Stimulated activated CD8-positive, alpha-beta memory T cell treated with anti-CD3 and anti-CD28 coated beads, Interleukin-15, amount 100 ng/mL, for 1 hour (primary cell): ENCODE data around the gene ZBTB7C.

Experiments used
- DNase-seq: peaks from one replicate; pipeline ENCODE4 v3.0.0-alpha.2; 2020; ENCODE audit warnings: low read depth

The ZBTB7C gene

GRCh38 chr18:48033790-48034650 is 375.2 kb downstream of the ZBTB7C start:
- no peak for DNase-seq

DNA sequence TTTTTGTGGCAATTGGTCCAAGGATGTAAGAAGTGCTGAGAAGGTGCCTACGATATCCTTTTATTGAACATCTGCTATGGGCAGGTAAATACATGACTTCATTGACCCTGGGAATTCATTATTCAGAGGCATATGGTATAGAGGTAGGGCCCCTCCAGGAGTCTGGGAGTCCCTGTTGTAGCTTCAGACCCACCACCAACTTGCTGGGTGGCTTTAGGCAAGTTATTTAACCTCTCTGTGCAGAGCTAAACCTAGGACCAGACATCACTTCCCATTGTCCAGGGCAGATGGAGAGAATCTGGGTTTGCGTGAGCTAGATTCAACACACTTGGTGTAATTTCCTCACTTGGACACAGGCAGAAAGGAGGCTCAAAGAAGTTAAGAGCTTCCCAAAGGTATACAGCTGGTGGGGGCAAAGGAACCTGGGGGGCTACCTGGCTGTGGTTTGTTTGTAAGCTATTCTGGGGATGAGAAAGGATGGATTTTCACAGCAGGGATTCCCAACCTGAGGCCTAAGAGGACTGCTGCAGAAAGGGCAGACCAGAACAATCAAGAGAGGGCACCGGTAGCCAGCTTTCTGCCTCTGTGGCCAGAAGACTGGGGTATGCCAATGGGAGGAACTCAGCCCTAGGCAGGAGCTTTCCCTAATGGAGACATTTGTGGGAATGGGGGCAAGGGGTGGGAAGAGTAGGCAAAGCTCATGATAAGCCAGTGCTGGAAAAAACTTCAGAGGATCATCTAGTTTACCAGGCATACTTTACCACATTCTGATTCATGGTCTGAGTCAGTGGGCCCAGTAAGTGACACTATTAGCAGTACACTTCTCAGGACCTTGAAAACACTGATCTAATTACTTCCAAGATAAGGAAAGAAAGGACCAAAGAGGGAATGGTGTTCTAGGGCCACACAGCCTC is 376.1 kb downstream of the ZBTB7C start:
- DNase-seq = no peak

GRCh38 chr18:48031641-48032040 is 377.5 kb downstream of the ZBTB7C start:
- no peak for DNase-seq

- no peak for DNase-seq
Observed at GRCh38 chr18:48030616-48031480, 378.3 kb downstream of the ZBTB7C start.

GRCh38 chr18:48029296-48029986 is 379.7 kb downstream of the ZBTB7C start:
- DNase-seq = no peak

GRCh38 chr18:48028696-48029095 is 380.5 kb downstream of the ZBTB7C start:
- DNase-seq = no peak

- no peak for DNase-seq
Observed at GRCh38 chr18:48028081-48028480, 381.1 kb downstream of the ZBTB7C start.

DNA sequence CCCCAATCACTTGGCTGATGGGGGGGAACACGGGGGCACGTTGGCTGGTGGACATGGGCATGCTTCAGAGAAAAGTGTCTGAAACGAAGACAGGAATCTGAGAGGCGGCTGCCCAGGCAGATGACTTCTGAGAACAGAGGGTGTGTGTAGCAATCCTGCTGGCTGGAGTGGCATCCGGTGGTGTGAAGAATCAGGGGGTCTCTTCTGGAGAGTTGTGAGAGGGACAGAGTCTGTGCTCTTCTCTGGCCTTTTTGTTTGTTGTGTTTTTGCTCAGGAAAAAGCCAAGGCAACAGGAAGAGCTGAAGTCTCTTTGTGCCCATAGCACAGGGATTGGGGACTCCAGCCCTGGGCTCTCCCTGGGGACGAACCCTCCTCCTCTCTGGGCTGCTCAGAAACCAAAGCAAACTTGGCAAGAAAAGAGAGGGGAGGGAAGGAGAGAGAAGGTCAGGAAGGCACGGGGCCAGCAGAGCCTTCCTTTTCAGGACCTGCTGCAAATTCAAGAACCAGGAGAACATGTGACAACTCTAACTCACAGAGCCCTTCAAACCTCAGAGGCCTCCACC is 381.7 kb downstream of the ZBTB7C start:
- no peak for DNase-seq

DNA sequence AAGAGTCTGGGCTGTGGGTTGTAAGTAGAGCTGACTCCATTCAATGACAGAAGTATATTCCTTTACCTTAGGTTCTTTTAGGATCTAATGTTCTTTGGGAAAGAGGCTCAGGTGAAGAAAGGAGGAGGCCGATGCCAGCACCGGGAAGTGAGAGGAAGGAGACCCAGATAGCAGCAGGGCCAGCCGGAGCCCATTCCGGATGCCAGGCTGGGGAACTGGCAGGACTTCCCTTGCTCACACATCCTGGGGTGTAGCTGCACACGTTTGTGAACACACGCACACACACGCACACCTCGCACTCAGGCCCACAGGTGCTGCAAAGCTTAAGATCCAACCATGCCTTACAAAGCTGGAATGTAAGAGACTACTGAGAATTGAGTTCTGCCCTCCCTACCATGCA is 383.0 kb downstream of the ZBTB7C start:
- no peak for DNase-seq

GRCh38 chr18:48024881-48025660 is 384.1 kb downstream of the ZBTB7C start:
- no peak for DNase-seq

DNA sequence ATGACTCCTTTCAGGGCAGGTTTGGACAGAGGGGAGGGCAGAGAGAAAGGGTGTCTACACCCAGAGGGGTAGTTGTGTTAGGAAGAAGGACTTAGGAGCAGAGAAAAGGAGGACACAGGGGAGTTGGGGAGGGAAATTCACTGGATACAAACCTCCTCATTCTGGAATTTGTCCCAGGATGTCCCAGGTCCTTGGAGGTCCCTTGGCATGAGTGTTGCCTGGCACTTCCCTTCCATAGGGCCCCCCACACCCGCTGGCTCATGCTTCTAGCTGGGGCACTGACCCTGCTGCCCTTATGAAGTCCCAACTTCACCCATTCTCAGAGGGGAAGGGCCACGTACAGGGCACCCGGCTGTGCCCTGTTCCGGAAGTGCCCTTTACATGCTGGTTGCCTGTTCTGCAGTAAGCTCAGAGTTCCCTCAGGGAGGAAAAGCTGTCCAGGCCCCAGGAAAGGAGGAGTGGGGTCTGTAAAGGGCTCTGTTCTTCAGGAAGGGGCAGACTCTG is 385.1 kb downstream of the ZBTB7C start:
- DNase-seq = no peak

DNA sequence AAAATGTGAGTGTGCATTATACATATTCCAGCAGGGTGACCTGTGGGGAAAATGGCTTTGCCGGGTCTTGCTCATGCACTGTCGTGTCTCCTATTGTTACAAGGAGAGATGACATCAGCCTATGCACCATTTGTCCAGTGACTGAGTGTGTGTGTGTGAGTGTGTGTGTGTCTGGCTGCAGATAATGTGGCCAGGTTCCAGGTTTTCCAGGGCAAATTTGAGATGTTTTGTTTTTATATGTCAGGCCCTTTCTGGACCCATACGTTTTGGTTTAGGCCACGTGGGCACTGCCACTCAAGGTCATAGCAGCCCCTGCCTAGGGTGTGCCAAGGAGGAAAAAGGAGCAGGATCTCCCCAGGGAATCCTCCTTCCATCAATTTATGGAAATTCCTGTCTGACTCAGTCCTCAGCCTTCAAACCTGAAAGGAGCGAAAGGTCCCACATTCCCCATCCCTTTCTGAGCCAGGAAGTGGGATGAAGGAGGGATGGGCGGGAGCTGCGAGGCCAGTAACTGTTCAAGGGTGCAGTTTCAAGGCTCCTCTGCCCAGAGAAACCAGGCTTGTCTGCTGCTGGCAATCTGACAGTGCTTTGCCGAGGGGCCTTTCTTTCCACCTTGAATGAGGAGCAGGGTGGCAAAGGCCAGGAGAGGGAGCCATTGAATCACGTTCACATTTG is 385.7 kb downstream of the ZBTB7C start:
- DNase-seq = no peak

DNA sequence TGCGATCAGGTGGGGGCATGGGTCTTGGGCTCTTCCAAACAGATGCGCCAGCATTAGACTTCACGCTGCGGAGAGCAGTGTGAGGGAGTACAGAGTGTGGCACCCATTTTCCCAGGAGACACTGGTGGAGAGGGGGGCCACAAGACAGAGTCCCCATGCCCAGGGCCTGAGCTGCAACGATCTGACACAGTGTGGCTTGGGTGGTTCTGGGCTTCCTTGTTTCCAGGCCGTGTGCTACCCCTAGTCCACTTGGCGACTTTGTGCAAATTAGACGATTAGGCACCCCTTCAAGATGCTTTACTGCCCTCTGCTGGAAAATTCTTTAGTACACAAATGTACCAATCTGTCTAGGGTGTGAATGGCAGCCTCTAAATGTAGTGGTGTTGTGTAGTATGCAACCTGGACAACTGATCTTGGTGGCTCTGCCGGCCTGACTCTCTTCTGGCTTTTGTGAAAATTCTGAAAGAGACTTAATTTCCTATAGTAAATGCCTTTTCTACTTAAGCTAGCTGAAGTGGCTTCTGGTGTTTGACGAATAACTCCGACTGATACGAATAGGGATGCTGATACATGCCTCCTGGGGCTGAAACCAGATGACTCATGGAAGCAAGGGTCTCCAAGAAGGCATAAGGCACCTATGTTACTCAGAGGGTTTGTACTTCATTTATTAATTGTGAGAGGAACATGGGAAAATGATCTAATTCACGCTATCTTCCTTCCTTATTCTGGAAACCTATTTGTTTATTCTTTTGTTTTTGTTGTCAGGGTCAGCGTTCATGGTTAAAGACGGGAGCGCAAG is 386.5 kb downstream of the ZBTB7C start:
- no peak for DNase-seq

DNA sequence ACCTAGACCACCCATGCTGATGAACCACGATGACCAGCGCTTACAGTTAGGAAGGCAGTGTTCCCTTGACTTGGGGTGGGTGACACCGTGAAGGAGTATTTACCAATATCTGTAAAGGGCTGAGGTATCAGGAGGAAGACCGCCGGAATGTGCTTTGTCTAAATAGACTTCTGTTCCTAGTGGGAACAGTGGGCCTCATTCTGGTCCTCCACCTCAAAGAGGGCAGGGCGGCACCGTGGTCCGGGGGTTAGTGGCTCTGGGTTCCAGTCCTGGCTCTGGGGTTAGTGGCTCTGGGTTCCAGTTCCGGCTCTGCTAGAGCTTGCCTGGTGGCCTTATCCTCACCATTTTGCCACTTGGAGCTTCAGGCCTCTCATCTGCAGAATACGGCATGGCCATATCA is 387.2 kb downstream of the ZBTB7C start:
- no peak for DNase-seq

GRCh38 chr18:48021273-48021914 is 387.8 kb downstream of the ZBTB7C start:
- no peak for DNase-seq

DNA sequence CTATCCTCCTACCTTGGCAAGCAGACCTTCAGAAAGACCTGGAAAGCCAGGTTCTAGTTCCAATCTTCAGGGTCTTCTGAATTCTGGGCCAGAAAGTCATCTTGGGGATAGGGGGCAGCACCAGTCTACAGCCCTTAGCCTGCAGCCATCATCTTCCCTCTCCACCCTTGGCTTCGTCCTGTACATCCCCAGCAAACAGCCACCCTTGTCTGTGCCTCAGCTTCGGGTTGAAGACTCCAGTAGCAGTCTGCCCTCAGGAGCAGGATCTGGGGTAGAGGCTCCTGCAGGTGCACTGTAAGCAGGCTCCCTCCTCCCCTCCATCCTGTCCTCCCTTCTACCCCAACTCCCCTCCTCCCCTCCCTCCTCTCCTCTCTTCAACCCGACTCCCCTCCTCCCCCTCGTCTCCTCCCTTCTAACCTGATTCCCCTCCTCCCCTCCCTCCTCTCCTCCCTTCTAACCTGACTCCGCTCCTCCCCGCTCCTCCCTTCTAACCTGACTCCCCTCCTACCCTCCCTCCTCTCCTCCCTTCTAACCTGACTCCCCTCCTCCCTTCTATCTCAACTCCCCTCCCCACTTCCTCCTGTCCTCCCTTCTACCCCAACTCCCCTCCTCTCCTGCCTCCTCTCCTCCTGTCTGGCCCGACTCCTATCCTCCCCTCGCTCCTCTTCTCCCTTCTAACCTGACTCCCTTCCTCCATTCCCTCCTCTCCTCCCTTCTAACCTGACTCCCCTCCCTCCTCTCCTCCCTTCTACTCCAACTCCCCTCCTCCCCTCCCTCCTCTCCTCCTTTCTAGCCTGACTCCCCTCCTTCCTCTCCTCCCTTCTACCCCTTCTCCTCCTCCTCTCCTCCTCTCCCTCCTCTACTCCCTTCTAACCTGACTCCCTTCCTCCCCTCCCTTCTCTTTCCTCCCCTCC is 388.6 kb downstream of the ZBTB7C start:
- DNase-seq = no peak
